GM21423 (cell line): Measurements from ENCODE around the gene PLXND1.
"Not testable (repeated sequence)": the region's sequence is repeated elsewhere in the genome, so short reads cannot be mapped to it uniquely, and the experiment has no call there.

Experiments
- ATAC-seq: cut with Tn5 transposase; IDR thresholded peaks from one replicate; pipeline ENCODE4 v1.9.1; 2021; ENCODE audit warnings: mild to moderate bottlenecking, moderate library complexity; ENCODE audit not compliant: unreplicated experiment

PLXND1 gene

DNA sequence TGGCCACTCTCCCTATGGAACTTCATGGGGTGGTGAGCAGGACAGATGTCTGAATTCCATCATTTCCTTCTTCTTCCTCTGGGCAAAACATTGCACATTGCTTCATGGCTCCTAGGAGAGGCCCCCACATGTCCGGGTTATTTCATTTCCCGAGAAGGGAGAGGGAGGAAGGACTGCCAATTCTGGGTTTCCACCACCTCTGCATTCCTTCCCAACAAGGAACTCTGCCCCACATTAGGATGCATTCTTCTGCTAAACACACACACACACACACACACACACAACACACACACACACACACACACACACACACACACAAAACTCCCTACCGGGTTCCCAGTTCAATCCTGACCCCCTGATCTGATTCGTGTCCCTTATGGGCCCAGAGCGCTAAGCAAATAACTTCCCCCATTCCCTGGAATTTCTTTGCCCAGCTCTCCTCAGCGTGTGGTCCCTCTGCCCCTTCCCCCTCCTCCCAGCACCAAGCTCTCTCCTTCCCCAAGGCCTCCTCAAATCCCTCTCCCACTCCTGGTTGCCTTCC lies 76.2 kb downstream of the PLXND1 start:
- no peak for ATAC-seq

DNA sequence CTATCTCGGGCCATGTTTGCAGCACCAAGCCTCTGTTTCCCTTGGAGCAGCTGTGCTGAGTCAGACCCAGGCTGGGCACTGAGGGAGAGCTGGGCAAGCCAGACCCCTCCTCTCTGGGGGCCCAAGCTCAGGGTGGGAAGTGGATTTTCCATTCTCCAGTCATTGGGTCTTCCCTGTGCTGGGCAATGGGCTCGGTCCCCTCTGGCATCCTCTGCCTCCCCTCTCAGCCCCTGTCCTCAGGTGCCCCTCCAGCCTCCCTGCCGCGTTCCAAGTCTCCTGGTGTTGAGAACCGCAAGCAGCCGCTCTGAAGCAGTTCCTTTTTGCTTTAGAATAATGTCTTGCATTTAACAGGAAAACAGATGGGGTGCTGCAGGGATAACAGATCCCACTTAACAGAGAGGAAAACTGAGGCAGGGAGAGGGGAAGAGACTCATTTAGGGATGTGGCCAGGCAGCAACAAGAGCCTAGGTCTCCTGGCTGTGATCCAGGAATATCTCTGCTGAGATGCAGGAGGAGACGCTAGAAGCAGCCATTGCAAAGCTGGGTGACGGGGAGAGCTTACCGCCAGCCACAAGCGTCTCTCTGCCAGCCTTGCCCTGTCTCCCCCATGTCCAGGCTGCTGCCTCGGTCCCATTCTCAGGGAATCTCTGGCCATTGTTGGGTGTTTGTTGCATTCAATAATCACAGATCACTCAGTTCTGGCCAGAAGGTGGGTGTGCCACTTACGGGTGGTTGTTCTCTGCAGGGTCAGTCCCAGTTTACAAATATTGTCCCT lies 76.9 kb downstream of the PLXND1 start:
- no peak for ATAC-seq

DNA sequence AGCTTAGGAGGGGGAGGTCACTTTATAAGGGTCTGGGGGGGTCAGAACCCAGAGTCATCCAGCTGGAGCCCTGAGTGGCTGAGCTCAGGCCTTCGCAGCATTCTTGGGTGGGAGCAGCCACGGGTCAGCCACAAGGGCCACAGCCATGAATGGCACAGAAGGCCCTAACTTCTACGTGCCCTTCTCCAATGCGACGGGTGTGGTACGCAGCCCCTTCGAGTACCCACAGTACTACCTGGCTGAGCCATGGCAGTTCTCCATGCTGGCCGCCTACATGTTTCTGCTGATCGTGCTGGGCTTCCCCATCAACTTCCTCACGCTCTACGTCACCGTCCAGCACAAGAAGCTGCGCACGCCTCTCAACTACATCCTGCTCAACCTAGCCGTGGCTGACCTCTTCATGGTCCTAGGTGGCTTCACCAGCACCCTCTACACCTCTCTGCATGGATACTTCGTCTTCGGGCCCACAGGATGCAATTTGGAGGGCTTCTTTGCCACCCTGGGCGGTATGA lies 77.8 kb downstream of the PLXND1 start, which contains the start of gene RHO:
Gene RHO, plus strand, starts transcription at position 51 of the 512 bp plus-strand sequence. Its CDS starts 95 bp downstream, at position 146.
- ATAC-seq = no peak

DNA sequence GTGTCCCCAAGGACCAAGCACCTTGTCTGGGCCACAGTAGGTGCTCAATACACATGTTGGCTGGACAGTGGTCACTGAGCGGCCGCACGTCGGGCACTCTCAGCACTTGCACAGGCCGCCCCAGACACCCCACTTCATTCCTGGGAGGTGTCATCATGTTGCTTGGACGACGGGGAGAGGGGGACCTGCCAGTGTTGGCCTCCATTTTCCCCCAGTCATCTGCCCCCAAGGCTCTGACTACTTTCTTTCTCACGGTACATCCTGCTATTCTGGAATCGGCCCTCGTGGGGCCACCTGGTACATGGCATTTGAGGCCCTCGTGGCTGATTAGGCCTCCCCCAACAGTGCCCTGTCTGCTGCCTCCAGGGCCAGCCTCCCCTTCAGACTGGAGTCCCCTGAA lies 79.2 kb downstream of the PLXND1 start:
- no peak for ATAC-seq

DNA sequence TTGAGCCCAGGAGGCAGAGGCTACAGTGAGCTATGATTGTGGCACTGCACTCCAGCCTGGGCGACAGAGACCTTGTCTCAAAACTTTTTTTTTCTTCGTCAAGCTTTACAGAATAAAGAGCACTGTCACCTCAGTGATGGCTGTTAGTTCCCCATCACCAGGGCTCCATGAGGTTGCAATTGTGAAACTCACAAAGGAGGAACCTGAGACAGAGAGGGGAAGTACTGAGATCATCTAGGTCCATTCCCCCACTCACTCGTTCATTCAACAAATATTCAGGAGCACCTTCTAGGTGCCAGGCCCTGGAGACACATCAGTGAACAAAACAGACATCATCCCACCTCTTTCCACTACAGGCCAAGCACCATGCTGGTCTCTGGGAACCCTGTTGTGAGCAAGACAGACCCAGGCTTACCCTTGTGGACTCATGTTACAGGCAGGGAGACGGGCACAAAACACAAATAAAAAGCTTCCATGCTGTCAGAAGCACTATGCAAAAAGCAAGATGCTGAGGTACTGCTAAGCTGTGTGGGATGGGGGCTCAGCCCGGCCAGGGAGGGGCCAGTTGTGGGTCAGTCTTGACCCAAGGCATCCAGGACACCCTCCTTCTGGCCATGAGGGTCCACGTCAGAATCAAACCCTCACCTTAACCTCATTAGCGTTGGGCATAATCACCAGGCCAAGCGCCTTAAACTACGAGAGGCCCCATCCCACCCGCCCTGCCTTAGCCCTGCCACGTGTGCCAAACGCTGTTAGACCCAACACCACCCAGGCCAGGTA lies 80.2 kb downstream of the PLXND1 start:
- ATAC-seq = peak; percentile 88

DNA sequence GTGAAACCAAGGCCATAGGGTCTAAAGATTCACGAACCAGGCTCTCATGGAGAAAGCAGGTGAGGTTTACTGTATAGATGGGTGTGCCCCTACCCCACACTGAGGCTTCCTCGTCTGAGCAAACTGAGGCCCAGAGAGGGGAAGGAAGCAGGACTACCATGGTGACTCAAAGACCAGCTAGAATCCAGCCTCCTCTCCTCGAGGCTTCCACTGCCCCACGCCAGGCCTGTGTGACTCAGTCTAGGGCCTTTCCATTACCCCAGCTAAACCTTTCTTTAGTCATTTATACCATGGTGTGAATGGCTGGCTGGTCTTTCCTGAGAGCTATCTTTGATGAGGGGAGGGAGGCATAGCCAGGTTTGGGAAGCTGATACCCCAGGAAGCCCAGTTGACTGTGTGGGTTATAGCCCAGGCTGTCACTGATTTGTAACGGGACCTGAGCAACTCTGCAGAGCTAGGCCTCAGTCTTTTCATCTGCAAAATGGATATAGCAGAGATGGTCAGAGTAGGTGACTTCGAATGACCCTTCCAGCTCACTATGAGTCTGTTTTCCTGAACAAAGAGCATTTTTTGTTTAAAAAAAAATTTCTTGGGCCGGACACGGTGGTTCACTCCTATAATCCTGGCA lies 81.0 kb downstream of the PLXND1 start:
- ATAC-seq = no peak

DNA sequence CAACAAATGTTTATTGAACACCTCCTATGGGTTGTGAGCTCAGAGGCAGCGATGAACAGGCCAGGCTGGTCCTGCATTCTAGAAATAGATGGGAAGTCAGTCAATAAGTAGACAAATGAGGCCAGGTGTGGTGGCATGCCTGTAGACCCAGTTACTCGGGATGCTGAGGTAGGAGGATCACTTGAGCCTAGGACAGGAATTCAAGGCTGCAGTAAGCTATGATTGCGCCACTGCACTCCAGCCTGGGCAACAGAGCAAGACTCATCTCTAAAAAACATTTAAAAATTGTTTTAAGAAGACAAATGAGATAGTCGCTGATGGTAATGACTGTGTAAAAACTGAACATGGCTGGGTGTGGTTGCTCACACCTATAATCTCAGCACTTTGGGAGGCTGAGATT lies 82.4 kb downstream of the PLXND1 start:
- no peak for ATAC-seq

DNA sequence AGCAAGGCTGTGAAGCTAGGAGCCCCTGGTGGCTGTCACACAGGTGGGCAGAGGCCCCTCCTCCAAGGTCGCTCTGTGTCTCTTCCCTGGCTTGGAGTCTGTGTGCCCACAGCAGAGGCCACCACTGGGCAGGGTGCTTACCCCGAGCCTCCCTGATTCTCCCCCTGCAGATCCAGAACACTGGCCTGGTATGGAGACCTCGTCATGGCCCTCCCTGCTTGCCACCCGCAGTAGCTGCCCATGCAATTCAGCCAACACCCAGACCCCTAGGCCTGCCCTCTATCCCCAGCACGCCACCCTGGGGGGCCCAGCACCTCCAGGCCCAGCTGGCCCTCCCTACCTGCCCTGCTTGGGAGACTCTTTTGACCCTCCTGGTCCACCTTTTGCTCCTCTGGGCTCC lies 83.5 kb downstream of the PLXND1 start:
- no peak for ATAC-seq

DNA sequence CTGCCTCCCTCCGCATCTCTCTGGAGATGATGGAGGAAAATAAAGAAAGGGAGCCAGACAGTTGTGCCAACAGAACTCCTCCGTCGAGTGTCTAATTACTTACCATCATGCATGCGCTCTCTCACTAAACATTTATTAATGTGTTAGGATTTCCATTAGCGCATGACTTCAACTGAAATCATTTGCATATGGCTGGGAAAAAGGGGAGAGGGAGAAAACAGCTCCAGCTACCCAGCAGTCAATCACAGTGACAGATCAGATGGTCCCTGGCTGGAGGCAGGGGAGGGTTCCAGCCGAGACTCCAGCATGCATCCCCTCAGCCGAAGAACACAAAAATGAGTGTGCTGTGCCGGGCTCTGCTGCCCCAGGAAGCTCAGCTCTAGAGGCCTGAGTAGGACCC lies 84.9 kb downstream of the PLXND1 start:
- ATAC-seq = no peak

DNA sequence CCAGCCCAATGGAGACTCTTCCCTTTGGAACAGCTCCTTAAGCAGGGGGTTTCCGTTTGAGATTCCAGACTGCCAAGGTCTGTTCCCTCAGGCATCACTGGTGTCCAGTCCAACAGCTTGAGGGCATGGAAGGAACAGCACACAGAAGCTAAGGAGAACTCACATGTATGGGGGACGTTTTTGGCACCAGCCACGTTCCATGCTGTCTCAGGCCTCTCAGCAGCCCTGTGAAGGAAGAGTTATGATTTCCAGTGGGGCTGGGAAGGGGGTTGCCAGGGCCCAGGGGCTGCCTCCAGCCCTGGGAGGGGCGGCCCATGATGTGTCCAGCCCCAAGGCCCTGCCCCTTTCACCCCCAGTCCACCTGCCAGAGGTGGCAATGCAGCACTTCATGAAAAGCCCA lies 85.5 kb downstream of the PLXND1 start:
- ATAC-seq = no peak

DNA sequence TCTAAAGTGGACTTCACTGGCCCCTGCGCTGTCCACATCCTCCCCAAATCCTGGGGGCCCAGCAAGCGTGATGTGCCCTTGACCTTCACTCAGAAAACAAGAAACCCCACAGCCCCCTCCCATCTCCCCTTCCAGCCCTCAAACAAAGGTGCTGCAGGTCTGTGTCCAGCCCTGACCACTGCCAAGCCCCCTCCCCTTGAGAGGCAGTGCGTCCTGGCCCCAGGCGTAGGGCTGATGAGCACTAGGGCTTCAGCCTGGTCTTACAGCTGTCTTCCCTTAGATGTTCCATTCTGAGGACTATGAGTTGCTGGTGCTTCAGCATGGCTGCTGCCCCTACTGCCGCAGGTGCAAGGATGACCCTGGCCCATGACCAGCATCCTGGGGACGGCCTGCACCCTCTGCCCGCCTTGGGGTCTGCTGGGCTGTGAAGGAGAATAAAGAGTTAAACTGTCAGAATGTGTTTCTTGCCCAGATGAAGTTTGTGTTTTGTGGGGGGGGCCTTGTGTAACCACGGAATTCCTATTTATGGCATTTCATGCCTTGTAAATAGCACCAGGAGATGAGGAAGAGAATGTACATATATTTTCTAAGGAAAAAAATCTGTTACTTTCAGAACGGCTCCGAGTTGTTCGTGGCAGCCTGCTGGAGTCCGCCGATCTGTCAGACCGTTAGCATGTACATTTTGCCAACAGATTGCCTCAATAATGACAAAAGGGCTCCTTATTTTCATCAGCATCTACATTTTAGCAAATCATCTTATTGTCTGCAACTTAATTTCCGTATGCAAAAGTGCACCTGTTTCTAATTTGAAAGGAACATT lies 86.4 kb downstream of the PLXND1 start:
- no peak for ATAC-seq

DNA sequence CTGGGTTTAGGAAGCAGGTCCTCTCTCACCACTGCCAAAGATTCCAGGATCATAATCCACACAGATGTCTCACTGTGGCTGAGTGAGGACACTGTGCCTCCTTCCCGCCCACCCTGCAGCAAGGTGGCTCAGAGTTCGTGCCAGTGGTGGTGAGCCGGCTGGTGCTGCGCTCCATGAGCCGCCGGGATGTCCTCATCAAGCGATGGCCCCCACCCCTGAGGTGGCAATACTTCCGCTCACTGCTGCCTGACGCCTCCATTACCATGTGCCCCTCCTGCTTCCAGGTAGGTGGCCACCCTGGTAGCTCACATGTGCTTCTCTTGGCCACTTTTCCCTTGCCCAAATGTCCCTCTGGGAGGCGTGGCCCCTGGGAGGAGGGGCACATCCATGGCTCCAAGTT lies 87.0 kb downstream of the PLXND1 start:
- ATAC-seq = no peak

DNA sequence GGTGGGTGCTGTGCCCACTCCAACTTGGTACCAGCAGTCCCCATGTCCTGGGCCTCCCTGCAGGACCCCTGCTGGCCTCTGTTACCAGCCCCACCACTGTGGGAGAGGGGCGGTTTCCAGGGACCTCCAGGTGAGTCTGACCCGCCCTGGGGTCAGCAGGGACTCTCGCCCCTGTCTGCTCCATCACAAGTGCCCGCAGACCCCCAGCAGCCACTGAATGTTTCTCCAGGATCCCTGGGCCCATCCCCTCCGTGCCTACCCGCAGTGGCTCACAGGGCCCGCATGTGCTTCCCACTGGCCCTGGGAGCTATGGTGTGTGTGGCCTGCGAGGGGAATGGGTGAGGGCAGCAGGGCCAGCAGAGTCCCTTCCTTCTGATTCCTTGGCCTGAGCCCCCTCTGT lies 87.9 kb downstream of the PLXND1 start:
- ATAC-seq = no peak

DNA sequence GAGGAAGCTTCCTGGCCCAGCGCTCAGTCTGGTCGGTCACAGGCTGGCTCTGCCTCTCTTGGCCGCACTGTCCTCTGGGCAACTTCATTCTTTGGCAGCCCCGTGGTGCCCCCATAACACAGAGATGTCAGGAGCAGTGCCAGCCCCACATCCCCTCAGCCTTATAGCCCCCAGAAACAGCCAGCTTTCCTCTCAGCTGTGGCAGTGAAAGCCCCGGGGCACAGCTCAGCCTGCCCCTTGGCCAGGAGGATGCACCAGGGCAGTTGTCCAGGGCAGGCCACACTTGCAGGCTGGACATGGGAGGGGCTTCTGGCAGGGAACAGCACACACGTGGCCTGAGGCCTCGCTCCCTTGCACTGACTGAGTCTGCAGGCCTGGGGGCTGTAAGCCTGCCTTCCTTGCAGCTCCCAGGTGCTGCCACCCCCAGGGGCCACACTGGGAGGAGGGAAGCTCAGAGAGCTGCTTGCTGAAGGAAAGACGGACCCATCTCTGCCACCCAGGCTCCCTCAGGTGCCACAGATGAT lies 88.4 kb downstream of the PLXND1 start:
- no peak for ATAC-seq

DNA sequence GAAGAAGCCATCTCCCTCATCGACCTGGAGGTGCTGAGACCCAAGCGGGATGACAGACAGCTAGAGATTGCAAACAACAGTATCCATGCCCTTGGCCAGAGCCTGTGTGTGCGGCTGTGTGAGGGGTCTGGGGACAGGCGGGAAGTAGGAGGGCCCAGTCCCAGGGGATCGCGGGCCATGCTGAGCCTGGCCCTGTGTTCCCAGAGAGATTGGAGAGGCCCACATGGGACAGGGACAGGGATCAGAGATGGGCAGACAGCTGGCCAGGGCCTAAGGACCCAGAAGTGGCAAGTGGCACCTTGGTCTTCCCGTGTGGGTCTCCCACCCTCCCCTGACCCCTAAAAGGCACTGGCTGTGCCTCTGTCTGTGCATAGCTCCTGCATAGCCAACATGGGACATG lies 89.0 kb downstream of the PLXND1 start:
- no peak for ATAC-seq

DNA sequence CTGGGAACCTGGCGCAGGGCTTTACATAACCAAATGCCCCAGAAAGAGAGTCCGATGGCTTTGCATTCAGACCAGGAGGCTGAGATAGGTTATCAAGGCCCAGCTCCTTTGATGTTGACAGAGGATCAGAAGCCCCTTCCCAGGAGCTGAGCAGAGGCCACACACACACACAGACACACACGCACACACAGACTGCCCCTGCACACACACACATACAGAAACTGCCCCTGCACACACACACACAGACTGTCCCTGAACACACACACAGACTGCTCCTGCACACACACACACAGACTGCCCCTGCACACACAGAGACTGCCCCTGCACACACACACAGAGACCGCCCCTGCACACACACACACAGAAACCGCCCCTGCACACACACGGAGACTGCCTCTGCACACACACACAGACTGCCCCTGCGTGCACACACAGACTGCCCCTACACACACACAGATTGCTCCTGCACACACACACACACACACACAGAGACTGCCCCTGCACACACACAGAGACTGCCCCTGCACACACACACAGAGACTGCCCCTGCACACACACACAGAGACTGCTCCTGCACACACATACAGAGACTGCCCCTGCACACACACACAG lies 90.5 kb downstream of the PLXND1 start:
- not testable (repeated sequence) for ATAC-seq

DNA sequence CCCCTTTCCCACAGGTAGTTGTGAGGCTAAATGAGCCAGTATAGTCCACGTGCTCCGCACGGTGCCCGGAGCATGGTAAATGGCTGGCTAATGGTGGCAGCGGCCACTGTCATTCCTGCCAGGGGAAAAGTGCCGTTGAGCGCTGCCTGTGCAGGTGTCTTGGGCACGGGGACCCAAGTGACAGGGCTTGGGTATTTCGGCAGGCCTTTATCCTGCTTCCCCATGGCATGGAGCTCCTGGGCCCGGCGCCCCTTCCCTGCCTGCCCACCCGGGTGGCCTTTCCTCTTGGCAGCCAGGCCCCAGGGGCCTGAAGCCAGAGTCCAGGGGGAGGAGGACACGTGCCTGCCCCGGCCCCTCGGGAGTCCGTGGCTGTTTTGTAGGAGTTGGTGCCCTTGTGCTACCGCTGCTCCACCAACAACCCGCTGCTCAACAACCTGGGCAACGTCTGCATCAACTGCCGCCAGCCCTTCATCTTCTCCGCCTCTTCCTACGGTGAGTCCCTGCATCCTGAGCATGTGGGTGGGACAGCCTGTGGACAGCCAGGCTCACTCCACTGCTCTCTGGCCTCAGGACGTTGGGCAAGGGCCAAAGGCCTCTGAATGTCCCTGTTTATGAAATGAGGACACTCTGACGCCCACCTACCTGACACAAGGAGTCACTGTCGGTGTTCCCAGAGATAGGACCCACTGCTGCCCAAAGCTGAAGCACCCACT lies 91.2 kb downstream of the PLXND1 start:
- not testable (repeated sequence) for ATAC-seq

DNA sequence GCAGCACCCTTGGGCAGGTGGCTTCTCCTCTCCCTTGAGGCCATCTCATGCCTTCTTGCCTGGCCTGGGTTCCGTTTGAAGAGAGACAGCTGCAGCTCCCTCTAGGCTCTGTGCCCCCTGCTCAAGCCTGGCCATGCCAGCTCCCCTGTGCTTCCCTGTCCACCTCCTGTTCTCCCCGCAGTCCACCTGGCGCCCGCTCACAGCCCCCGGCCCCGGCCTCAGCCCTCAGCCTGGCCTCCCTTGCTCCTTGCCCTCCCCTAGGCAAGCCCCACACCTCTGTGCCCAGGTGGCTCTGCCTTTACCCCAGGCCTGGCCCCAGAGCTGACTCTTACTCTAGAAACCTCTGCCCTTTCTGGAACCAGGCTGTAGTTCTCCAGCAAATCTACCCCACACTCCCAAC lies 91.9 kb downstream of the PLXND1 start:
- ATAC-seq = no peak

DNA sequence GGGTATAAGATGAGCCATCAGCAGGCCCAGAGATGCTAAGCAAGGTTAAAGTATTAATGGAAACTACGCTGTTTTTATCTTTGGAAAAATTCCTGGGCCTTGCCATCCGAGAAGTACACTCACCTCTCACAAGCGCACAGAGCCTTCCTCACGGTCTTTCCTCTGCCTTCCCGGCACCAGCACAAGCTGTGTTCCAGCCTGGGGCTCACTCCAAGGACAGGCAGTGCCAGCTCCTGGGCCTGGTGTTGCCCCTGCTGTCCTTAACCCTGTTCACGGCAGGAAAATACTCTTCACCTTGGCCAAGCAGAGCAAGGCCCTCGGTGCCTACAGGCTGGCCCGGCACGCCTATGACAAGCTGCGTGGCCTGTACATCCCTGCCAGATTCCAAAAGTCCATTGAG lies 92.4 kb downstream of the PLXND1 start:
- no peak for ATAC-seq
